T1000 (cell line): ENCODE measurements around the gene EN1.

Experiments used
- DNase-seq: peaks from one replicate; lab custom pipeline; 2025; ENCODE audit warnings: mixed read lengths; lab: John Stamatoyannopoulos, UW

EN1 gene

GRCh38 chr2:118842661-118843482 lies 4.6 kb downstream of the EN1 start:
- no peak for DNase-seq

- DNase-seq: no peak
These were observed 5.5 kb downstream of the EN1 start for GRCh38 chr2:118841828-118842461.

GRCh38 chr2:118841450-118841827 lies 6.0 kb downstream of the EN1 start:
- DNase-seq: no peak

GRCh38 chr2:118838741-118839455 lies 8.6 kb downstream of the EN1 start:
- no peak for DNase-seq

- DNase-seq: no peak
These were observed 9.8 kb downstream of the EN1 start for GRCh38 chr2:118837621-118838020.

GRCh38 chr2:118837067-118837466 lies 10.4 kb downstream of the EN1 start:
- DNase-seq: no peak

GRCh38 chr2:118836411-118836930 lies 11.0 kb downstream of the EN1 start:
- DNase-seq: no peak

- no peak for DNase-seq
These were observed 11.6 kb downstream of the EN1 start for GRCh38 chr2:118835746-118836410.

GRCh38 chr2:118834901-118835745 lies 12.3 kb downstream of the EN1 start:
- DNase-seq: no peak

- DNase-seq: no peak
These were observed 13.0 kb downstream of the EN1 start for GRCh38 chr2:118834440-118834810.

GRCh38 chr2:118833716-118834439 lies 13.6 kb downstream of the EN1 start:
- DNase-seq: no peak

- no peak for DNase-seq
These were observed 14.4 kb downstream of the EN1 start for GRCh38 chr2:118832791-118833715.

GRCh38 chr2:118832071-118832790 lies 15.2 kb downstream of the EN1 start:
- no peak for DNase-seq

GRCh38 chr2:118830881-118831280 lies 16.6 kb downstream of the EN1 start:
- DNase-seq: no peak

- no peak for DNase-seq
These were observed 17.3 kb downstream of the EN1 start for GRCh38 chr2:118830118-118830517.

- no peak for DNase-seq
These were observed 21.4 kb downstream of the EN1 start for GRCh38 chr2:118826093-118826492.

GRCh38 chr2:118823633-118824032 lies 23.8 kb downstream of the EN1 start:
- no peak for DNase-seq

GRCh38 chr2:118822572-118822971 lies 24.9 kb downstream of the EN1 start:
- DNase-seq: no peak

GRCh38 chr2:118822015-118822414 lies 25.4 kb downstream of the EN1 start:
- no peak for DNase-seq
